ENCODE measurements around the gene PRELID3B. TPM values are rescaled to one million over a fixed set of nuclear protein-coding genes. Genes with fewer than 3 reads are reported as not detected.

Gene PRELID3B
- total RNA-seq, 1 donor = 75.7 TPM

DNA sequence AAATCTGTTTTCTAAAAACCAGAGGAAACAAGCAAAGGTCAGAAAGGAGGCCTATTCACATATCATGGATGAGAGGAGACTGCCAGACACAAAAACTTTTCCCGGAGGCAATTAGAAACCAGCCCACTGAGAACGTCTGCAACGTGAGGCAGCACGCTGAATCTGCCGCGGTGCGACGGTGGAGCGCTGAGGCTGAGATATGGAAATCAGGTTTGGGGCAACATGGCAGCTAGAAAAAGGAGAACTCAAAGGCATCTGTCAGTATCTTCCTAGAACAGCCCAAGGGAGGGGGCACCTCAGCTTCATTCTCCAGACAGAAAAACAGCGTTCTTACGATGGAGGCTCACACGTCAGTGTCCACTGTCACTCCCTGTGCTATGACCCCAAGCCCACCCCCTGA lies 5.2 kb downstream of the PRELID3B start:
- H3K4me3 ChIP-seq (ENCODE audit: low read depth, low read length) = no peak overlapping the region
- no peak for DNase-seq (ENCODE audit: low read depth)
- TF ChIP-seq, protein P1, sequence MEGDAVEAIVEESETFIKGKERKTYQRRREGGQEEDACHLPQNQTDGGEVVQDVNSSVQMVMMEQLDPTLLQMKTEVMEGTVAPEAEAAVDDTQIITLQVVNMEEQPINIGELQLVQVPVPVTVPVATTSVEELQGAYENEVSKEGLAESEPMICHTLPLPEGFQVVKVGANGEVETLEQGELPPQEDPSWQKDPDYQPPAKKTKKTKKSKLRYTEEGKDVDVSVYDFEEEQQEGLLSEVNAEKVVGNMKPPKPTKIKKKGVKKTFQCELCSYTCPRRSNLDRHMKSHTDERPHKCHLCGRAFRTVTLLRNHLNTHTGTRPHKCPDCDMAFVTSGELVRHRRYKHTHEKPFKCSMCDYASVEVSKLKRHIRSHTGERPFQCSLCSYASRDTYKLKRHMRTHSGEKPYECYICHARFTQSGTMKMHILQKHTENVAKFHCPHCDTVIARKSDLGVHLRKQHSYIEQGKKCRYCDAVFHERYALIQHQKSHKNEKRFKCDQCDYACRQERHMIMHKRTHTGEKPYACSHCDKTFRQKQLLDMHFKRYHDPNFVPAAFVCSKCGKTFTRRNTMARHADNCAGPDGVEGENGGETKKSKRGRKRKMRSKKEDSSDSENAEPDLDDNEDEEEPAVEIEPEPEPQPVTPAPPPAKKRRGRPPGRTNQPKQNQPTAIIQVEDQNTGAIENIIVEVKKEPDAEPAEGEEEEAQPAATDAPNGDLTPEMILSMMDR (IDR thresholded peaks at IDR 0.05; ENCODE audit: insufficient read depth, low read length) = no peak

GRCh38 chr20:59035381-59035780 lies 7.2 kb downstream of the PRELID3B start:
- TF ChIP-seq, protein P1 (IDR thresholded peaks at IDR 0.05; ENCODE audit: insufficient read depth, low read length) = no peak
- no peak overlapping the region for H3K4me3 ChIP-seq (ENCODE audit: low read depth, low read length)
- no peak for DNase-seq (ENCODE audit: low read depth)

GRCh38 chr20:59033616-59034165 lies 8.9 kb downstream of the PRELID3B start:
- H3K4me3 ChIP-seq (ENCODE audit: low read depth, low read length) = no peak overlapping the region
- TF ChIP-seq, protein P1 (IDR thresholded peaks at IDR 0.05; ENCODE audit: insufficient read depth, low read length) = no peak
- DNase-seq (ENCODE audit: low read depth) = no peak

DNA sequence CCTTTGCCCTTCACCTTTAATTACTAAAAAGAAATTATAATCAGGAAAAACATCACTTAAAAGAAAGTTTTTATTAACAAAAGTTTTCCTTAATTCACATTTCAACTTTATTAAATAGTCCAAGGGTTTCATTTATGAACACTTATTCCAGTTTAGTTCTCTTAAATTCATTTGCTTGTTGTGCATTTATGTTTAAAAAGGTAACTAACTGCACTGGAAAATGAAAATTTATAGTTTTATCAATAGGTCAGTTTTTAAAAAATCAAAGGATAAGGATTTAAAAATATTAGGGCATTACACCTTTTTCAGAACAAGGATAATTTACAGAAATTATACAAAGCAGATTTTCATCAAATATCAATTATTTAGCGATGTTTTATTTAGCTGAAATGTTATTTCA lies 9.5 kb downstream of the PRELID3B start:
- no peak for DNase-seq (ENCODE audit: low read depth)
- H3K4me3 ChIP-seq (ENCODE audit: low read depth, low read length) = peak overlapping the region; percentile 75
- TF ChIP-seq, protein P1 (IDR thresholded peaks at IDR 0.05; ENCODE audit: insufficient read depth, low read length) = no peak

GRCh38 chr20:59032713-59033059 lies 9.9 kb downstream of the PRELID3B start:
- H3K4me3 ChIP-seq (ENCODE audit: low read depth, low read length) = peak overlapping the region; percentile 75
- TF ChIP-seq, protein P1 (IDR thresholded peaks at IDR 0.05; ENCODE audit: insufficient read depth, low read length) = peak; percentile 43
- no peak for DNase-seq (ENCODE audit: low read depth)

DNA sequence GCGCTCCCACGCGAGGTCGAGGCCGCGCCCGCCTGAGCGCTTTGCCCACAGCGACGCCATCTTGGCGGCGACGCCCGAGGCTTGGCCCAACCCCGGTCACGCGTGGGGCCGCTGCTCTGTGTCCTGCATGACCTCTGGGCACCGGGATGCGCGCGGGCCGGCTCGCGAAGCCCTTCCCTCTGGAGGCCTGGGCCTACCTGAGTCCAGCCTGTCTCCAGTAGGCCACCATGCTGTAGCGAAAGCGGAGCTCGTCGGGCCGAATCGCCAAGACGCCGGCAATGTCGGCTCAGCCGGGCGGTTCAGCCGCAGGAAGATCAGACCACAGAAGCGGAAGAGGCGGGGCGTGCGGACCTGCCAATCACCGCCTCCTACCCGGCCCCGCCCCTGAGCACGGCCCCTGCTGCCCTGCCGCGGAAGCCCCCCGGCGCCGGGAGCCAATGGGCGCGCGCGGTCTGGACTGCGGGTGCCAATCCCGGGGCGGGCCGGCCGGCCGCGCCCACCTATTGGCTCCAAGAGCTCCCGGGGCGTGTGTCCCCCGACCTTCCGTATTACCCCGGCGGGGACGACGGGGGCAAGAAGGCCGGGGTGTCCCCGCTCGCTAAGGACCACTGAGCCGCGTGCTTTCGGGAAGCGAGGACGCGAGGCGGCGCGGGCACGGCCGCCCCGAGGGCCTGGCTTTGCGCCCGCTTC lies 10.4 kb downstream of the PRELID3B start, which contains the start of gene ATP5F1E:
ATP5F1E (minus strand) TSS at position 313 of the 690 bp plus-strand sequence; CDS start at position 229, 84 bp downstream.
- peak; percentile 86 for DNase-seq (ENCODE audit: low read depth)
- TF ChIP-seq, protein P1 (IDR thresholded peaks at IDR 0.05; ENCODE audit: insufficient read depth, low read length) = no peak

More for the DNA sequence above, 10.4 kb downstream of the PRELID3B start, which contains the start of gene ATP5F1E:
- H3K4me3 ChIP-seq (ENCODE audit: low read depth, low read length) = peak within 1 kb of the TSS; percentile 75

Data from fibroblast of the aortic adventitia (primary cell).